ENCODE data around the gene BCL7B. TPM values are rescaled to one million over a fixed set of nuclear protein-coding genes. Genes with fewer than 3 reads are reported as not detected.

Gene BCL7B
- total and polyA plus RNA-seq, 2 of the 13 experiments (the other 11 are each of a cell fraction or from before 2014, with no cell fraction given) = 24.3 to 38.2 TPM

DNA sequence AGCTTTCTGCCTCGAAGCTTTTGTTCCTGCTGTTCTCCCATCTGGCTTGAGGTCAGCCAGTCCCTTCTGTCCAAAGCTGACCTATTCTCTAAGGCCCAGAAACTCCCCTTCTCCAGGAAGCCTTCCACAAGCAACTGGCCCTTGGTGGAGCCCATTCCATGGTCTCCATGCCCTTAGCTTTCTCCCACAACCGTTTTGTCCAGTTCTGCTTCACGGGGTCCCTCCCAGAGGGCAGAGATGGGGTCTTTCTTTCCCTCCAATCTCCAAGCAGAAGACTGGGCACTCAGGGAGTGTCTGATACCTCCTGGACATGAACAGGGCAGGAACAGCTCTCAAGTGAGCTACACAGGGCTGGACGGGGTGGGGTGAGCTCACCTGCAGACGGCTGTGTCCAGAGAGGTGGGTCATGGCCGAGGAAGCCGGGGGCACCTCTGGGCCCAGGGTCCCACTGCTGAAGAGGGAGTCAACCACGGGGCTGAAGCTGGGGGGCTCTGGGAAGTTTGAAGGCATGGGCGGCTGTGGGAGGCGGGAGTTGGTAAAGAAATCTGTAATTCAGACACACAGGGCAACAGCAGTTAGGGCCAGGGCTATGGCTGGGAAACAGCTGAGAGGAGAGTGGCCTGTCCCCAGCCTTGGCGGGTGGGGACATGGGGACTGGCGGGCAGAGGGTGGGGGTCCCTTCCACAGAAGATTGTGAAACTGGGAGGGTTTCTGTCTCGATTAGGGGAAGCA is 41.8 kb upstream of the BCL7B start (continued):
- TF ChIP-seq, protein P1, sequence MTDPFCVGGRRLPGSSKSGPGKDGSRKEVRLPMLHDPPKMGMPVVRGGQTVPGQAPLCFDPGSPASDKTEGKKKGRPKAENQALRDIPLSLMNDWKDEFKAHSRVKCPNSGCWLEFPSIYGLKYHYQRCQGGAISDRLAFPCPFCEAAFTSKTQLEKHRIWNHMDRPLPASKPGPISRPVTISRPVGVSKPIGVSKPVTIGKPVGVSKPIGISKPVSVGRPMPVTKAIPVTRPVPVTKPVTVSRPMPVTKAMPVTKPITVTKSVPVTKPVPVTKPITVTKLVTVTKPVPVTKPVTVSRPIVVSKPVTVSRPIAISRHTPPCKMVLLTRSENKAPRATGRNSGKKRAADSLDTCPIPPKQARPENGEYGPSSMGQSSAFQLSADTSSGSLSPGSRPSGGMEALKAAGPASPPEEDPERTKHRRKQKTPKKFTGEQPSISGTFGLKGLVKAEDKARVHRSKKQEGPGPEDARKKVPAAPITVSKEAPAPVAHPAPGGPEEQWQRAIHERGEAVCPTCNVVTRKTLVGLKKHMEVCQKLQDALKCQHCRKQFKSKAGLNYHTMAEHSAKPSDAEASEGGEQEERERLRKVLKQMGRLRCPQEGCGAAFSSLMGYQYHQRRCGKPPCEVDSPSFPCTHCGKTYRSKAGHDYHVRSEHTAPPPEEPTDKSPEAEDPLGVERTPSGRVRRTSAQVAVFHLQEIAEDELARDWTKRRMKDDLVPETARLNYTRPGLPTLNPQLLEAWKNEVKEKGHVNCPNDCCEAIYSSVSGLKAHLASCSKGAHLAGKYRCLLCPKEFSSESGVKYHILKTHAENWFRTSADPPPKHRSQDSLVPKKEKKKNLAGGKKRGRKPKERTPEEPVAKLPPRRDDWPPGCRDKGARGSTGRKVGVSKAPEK (CRISPR knock-in tag; IDR thresholded peaks at IDR 0.05; ENCODE audit: borderline replicate concordance) = no peak
- TF ChIP-seq RCOR2 (CRISPR knock-in tag; IDR thresholded peaks at IDR 0.05) = no peak
- TF ChIP-seq PAF1 (CRISPR knock-in tag; IDR thresholded peaks at IDR 0.05) = peak; percentile 86; the same call in 1 of the 2 replicates
- TF ChIP-seq TBX2 (CRISPR knock-in tag; IDR thresholded peaks at IDR 0.05; ENCODE audit: borderline replicate concordance) = no peak
- peak; percentile 61 for TF ChIP-seq CCAR2 (optimal IDR thresholded peaks at IDR 0.05; ENCODE audit: low read depth, low read length)
- TF ChIP-seq BRCA1 (CRISPR knock-in tag; IDR thresholded peaks at IDR 0.05) = no peak
- no peak for TF ChIP-seq MXI1 (IDR thresholded peaks at IDR 0.05; ENCODE audit: borderline replicate concordance, low read depth, low read length)
- TF ChIP-seq, protein P2, sequence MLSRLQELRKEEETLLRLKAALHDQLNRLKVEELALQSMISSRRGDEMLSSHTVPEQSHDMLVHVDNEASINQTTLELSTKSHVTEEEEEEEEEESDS (CRISPR knock-in tag; IDR thresholded peaks at IDR 0.05; ENCODE audit: borderline replicate concordance) = no peak
- TF ChIP-seq HNRNPL (IDR thresholded peaks at IDR 0.05; ENCODE audit: low read depth, low read length) = no peak
- TF ChIP-seq IKZF4 (CRISPR knock-in tag; IDR thresholded peaks at IDR 0.05; ENCODE audit: borderline replicate concordance, low read depth, not compliant biosample characterization) = no peak
- TF ChIP-seq POLR2G (IDR thresholded peaks at IDR 0.05; ENCODE audit: low read depth, low read length) = peak; percentile 73
- TF ChIP-seq ZMYM4 (CRISPR knock-in tag; IDR thresholded peaks at IDR 0.05) = peak; percentile 36; the same call in 1 of the 2 replicates
- TF ChIP-seq TARDBP (CRISPR knock-in tag; IDR thresholded peaks at IDR 0.05) = peak; percentile 25; the same call in 1 of the 2 replicates
- TF ChIP-seq, protein P3, sequence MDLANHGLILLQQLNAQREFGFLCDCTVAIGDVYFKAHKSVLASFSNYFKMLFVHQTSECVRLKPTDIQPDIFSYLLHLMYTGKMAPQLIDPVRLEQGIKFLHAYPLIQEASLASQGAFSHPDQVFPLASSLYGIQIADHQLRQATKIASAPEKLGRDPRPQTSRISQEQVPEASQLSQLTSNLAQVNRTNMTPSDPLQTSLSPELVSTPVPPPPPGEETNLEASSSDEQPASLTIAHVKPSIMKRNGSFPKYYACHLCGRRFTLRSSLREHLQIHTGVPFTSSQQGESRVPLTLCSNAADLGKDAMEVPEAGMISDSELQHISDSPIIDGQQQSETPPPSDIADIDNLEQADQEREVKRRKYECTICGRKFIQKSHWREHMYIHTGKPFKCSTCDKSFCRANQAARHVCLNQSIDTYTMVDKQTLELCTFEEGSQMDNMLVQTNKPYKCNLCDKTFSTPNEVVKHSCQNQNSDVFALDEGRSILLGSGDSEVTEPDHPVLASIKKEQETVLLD (CRISPR knock-in tag; IDR thresholded peaks at IDR 0.05; ENCODE audit: low read depth) = no peak
- TF ChIP-seq ELF1 (CRISPR knock-in tag; IDR thresholded peaks at IDR 0.05) = no peak
- no peak for TF ChIP-seq ZNF841 (CRISPR knock-in tag; IDR thresholded peaks at IDR 0.05; ENCODE audit: borderline replicate concordance)
- no peak for TF ChIP-seq KLF16 (CRISPR knock-in tag; IDR thresholded peaks at IDR 0.05)
- no peak for TF ChIP-seq NFYC (CRISPR knock-in tag; IDR thresholded peaks at IDR 0.05)
- no peak for TF ChIP-seq ZNF496 (CRISPR knock-in tag; IDR thresholded peaks at IDR 0.05; ENCODE audit: insufficient replicate concordance)
- TF ChIP-seq XBP1 (CRISPR knock-in tag; IDR thresholded peaks at IDR 0.05) = 0 out of 2 replicates have a peak, but pooled peaks have one; percentile 18
- TF ChIP-seq, protein P4, sequence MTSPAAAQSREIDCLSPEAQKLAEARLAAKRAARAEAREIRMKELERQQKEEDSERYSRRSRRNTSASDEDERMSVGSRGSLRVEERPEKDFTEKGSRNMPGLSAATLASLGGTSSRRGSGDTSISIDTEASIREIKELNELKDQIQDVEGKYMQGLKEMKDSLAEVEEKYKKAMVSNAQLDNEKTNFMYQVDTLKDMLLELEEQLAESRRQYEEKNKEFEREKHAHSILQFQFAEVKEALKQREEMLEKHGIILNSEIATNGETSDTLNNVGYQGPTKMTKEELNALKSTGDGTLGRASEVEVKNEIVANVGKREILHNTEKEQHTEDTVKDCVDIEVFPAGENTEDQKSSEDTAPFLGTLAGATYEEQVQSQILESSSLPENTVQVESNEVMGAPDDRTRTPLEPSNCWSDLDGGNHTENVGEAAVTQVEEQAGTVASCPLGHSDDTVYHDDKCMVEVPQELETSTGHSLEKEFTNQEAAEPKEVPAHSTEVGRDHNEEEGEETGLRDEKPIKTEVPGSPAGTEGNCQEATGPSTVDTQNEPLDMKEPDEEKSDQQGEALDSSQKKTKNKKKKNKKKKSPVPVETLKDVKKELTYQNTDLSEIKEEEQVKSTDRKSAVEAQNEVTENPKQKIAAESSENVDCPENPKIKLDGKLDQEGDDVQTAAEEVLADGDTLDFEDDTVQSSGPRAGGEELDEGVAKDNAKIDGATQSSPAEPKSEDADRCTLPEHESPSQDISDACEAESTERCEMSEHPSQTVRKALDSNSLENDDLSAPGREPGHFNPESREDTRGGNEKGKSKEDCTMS (CRISPR knock-in tag; conservative IDR thresholded peaks at IDR 0.05) = 0 out of 2 replicates have a peak, but pooled peaks have one; percentile 47
